Activated CD8-positive, alpha-beta memory T cell treated with anti-CD3 and anti-CD28 coated beads, Interleukin-2, amount 50 U/mL, for 24 hours (primary cell): ENCODE measurements around the gene GABRG3.

ENCODE experiments used
- DNase-seq: peaks from one replicate; pipeline ENCODE4 v3.0.0-alpha.2; 2020; ENCODE audit errors: extremely low read depth

Gene GABRG3

DNA sequence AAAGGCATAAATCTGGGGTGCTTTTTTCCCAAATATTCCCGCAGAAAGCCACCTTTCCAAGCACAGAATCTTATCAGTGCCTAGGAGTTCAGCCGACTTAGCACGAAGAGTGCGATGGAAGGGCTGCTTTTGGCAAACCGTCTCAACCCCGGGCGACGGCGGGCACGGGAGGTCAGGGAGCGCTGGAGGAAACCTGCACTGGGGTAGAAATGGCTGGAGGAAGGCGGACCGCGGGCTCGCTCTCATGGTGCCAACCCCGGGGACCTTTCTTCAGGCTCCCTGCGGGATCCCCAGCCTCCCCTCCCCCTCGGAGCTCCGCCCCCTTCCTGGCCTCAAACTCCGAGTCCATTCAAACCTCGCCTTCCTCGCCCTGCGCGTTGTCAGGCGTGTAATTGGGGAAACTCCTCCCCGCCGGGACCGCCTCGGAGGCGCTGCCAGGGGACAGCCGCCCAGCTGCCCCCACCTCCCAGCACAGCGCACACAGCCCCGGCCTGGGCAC, at the start of gene GABRG3:
GABRG3 (plus strand) TSS at position 470 of the 499 bp plus-strand sequence.
- DNase-seq, result no peak

DNA sequence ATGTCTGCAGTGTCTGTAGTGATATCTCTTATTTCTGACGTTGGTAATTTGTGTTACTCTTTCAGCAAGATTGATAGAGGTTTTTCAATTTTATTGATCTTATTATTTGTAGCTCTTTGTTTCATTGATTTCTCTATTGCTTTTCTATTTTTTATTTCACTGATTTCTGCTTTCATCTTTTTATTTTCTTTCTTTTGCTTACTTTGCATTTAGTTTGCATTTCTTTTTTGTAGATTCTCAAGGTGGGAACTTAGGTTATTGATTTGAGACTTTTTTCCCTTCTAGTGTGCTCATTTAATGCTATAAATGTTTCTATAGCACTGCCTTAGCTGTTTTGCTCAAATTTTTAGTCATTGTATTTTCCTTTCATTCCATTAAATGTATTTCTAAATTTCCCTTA, 49.5 kb upstream of the GABRG3 start:
- DNase-seq, result no peak

DNA sequence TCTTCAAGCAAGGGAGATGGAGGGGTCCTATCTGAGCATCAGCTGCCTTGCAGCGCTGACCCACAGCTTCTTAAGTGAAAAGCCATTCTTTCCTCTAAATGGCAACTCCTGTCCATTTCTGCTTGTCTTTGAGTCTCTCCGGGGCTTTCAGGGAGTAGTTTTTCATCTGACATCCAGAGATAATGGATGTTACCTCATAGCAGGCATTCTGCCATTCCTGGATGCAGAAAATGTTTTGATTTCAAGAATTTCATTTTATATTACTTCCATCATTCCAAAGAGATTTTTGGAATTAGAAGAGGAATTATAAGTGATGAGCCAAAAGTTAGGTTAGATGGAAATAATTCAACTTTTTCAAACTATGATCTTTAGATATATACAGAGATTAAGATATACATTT, 44.9 kb upstream of the GABRG3 start:
- no peak for DNase-seq

DNA sequence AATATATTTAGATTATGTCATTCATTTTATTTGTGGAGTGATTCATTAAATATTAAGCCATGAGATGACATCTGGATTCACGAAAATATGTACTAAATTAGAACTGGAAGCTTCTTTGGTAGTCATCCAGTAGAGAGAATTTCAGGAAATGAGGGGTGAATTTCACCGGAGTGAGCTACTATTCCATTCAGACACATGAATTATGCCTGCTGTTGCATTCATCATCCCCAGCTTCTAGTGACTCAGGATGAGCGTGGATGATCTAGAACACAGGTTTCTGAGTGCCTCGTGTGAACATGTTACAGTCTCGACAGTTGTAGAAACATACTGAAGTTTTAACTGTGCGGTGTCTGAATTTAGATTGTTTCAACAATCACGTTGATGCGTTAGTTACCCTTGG, 42.9 kb upstream of the GABRG3 start:
- DNase-seq, result no peak

DNA sequence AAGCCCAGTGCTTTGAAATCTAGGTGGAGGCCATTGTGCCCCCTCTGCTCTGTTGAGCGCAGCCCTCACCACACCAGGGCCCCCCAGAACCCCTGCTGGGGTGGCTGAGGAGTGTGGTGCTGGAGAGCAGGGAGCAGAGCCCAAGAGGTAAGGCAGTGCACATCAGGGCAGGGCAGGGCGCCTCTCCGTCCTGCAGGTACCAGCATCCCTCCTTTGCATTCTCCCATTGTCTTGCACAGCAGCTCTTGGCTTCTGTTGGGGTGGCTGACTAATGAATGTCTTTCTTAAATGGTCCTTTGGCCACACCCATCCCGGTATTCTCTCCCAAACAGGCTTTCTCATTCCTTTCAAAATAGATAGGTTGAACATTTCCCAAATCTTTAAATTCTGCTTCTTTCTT, 41.4 kb upstream of the GABRG3 start:
- DNase-seq, result no peak

DNA sequence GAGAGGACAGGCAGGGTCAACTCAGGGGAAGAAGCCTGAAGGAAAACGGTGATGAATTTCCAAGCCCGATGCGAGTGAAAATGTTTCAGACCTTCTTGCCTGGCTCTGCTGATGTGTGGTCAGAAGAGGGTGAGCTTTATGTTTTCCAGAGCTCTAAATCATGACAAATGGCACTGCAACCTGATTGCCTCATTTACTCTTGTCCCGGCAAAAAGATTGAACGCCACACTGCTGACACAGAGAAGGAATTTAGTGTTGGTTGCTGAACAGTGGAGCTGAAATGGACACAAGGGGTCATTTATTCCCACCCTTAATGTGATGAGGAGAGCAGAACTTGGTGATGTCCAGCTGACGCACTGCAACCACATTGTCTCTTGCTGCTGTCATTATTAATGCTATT, 36.1 kb upstream of the GABRG3 start:
- DNase-seq, result no peak

DNA sequence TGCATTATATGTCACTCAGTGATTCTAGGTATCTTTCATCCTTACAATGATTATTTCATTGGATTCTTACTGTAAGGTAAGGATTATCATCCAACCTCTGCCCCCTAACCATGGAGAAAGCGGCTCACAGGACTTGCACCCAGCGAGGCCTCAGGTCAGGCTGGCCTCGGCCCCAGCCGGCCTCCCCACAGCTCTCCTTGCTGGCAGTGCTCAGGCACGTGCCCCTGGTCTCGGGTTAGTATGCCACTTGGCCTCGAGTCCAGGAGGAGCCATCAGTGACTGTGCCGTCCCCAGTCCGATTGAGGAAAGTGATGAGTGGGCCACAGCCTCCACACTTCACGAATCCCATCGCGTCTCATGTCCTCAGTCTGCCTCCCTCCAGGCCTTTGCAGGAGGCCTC, 35.7 kb upstream of the GABRG3 start:
- no peak for DNase-seq

DNA sequence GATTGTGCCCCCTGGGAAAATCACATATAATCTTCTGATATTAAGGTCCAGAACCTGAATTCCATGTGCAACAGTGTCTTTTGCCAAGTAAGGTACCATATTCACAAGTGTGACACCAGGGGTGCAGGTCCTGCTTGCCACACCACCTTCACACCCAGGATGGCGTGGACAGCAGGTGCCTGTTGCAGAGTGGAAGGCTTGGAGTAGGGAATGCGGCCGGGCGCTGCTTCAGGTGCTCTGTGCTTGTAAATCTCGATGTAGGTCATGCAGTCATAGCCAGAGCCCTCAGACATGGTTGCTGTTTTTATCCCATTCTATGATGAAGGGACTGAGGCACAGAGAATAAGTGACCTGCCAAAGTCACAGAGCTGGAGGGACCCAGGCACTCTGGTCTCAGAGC, 34.5 kb upstream of the GABRG3 start:
- no peak for DNase-seq

DNA sequence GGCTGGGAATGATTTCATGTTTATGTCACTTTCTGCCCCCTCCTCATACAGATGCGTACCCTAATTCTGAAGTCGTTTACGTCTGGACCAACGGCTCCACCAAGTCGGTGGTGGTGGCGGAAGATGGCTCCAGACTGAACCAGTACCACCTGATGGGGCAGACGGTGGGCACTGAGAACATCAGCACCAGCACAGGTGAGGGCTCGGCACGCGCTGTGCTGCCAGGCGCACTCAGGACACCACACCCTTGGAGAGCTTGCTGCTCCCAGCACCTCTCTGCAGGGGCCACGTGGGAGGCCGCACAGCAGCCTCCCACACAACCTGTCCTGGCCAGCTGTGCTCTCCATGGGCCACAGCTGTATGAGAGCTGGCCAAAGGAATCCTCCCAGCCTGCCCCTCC, 33.8 kb upstream of the GABRG3 start:
- DNase-seq, result no peak

DNA sequence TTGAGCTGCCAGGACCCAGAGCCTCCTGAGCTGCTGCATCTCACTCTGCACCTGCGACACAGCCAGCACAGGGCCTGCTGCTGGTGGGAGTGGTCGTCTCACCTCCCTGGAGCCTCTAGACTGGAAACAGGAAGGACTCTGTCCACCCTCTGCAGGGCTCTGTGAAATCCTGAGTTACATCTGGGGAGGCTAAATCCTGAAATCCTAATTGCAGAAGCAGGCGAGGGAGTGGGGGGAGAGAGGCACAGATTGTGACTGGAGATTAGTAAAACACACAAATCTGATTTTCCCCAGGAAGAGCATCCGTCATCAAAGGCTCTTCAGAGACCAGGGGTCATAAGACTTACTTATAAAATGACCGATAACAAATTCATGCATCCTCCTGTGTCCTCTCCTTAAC, 31.6 kb upstream of the GABRG3 start:
- DNase-seq, result no peak

DNA sequence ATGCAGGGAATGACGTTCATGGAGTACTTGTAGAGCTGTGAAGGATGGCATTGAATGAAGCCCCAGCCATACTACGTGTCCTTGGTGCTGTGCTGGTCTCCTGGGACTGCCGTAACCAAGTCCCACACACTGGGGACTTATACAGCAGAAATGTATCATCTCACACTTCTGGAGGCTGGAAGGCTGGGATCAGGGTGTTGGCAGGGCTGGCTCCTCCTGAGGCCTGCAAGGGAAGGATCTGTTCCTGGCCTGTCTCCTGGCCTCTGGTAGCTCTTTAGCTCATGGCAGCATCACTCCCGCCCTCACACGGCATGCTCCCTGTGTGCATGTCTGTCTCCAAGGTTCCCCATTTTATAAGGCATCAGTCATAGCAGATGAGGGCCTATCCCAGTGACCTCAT, 29.5 kb upstream of the GABRG3 start:
- no peak for DNase-seq

DNA sequence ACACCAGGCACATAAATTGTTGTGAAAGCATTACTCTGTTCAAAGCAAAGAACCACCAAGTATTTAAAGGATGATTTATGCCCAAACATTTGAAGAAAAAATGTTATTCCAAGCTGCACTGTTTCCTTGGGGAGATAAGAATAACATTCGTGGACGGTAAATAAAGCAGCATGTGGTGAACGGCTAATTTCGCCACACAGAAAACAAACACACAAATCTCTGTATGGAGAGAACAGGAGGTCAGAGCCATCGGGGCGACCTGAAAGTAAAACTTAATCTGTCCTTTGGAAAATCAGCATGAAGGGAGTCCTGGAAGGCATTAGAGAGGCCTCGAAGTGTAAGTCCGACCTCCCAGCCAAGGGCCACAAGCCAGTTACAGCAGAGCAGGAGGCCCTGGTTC, 27.1 kb upstream of the GABRG3 start:
- no peak for DNase-seq

DNA sequence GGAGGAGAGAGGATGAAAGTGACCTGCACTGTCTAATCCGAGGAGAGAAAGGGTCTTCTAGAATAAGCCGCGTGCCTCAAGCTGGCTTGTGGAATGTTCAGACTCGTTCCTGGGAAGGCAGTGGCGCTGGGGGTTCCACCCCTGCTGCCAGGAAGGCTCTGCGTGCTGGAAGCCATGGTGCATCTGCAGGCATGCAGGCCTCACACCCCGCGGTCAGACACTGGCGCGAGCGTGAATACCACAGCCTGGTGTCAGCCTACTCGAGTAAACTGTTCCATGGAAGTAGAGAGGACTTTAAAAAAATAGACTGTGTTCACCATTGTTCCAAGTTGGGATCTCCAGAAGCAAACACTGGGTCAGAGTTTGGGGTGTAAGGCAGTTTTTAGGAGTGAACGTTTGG, 25.9 kb upstream of the GABRG3 start:
- DNase-seq, result no peak

DNA sequence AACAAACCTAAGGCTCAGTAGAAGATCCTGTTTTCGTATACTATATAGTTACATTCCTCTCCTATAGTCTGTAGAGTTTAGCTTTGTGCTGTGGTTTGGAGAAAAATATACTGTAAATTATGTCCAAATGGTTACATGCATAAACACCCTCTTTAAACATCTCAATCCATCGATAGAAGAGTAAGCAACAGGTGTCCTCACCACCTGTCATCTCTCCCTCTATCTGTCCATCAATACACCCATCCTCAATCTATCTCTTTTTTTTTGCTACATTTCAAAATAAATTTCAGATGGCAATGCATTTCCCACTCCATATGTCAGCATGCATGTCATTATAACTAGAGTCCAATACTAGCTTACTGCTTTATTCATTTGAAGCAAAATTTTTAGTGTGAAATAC, 21.0 kb upstream of the GABRG3 start:
- DNase-seq, result no peak

DNA sequence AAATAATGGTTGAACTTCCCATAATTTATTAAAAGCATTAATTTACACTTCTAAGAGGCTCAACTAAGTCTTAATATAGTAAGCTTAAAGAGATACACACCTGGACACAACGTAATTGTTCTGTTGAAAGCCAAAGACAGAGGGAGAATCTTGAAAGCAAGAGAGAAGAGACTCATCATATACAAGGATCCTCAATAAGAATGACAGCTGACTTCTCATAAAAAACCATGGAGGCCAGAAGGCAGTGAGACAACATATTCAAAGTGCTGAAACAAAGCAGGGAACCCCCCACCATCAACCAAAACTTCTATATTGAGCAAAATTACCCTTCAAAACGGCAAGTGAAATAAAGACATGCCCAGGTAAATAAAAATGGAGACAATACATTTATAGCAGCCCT, 16.6 kb upstream of the GABRG3 start:
- no peak for DNase-seq

DNA sequence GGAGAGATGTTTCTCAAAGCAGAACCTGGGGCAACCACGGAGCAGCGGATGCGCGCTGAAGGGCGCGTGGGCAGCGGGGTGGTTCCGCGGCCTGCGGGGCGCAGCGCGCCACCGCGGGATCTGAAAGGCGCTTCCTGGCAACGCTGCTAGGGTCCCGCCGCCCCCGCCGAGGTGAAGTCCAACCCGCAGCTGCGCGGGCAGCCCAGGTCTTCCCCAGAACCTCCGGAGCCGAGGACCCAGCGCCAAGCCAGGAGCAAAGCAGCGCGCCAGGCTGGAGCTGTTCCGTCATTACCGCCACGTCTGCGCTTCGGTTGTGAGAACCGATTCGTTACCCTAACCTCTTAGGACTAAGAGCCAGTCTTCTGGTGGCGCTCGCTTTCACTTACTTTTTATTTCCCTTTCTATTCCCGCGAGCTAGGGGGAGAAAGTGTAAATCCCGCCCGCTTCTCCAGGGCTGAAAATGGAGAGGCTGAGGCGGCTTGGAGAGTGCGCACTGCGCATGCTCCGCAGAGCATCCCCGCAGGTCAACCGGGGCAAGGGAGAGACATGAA, 3.2 kb upstream of the GABRG3 start:
- no peak for DNase-seq

DNA sequence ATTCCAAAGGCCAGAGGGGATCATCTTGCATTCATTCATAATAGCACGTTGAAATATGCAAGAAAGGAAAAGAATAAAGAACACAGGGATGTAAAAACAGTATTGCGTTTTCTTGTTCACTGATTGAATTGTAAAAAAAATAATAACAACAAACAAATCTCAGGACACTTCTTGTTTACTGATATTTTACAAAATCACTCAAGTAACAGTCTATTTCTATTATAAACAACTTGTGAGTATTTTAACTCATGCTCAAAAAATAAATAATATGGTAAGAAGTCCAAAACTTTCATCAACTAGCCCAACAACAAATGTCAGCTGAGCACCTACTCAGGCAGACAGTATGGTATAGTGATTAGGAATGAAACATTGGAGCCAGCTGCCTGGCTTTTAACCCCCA, 2.2 kb upstream of the GABRG3 start:
- DNase-seq, result no peak

DNA sequence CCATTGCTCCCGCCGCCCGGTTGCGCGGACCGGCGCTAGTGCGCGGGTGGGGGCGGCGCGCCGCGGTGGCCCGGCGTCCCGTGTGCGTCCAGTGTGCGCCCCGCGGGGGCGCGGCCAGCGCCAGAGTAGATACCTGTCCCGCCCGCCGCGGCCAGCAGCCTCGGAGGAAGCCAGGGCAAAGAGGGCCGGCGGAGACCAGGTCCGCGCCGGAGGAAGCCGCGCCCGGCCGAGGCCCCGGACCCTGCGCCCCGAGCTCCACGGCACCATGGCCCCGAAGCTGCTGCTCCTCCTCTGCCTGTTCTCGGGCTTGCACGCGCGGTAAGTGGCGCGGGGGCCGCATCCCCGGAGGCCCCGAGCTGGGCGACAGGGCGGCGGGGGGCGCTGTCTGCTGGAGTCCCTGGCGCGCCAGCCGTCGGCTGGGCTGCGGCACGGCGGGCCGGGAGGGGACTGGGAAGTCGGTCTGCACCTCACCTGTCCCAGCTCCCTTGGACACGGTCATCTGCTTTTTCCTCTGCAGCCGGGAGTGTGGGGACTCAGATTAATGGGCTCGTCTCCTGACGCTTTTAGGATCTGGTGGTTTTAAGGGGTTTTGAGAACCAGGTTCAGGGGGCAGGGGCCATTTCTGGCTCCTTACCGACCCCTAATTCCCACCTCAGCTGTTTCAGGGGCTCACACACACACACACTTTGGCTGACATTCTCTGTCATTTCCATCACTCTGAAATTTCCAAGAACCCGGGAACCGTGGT, 464 bp downstream of the GABRG3 start:
- DNase-seq, result no peak

DNA sequence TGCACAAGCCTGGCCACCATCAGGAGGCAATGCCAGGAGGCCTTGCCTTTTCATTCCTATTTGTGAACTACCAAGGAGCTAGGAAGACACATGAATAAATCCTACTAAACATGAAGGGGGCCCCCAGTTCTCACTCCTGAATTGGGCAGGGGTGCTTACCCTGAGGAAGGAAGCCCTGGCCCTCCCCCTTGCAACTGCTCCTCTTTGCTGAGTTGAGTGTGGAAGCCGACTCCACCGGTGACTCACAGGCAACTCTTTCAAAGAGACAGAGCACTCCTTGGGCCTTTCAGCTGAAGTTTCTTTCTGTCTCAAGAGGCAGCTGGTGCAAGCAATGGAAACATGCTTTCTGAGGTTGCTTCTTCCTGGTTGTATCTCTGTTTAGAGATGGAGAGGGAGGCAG, 1.7 kb downstream of the GABRG3 start:
- DNase-seq, result no peak

DNA sequence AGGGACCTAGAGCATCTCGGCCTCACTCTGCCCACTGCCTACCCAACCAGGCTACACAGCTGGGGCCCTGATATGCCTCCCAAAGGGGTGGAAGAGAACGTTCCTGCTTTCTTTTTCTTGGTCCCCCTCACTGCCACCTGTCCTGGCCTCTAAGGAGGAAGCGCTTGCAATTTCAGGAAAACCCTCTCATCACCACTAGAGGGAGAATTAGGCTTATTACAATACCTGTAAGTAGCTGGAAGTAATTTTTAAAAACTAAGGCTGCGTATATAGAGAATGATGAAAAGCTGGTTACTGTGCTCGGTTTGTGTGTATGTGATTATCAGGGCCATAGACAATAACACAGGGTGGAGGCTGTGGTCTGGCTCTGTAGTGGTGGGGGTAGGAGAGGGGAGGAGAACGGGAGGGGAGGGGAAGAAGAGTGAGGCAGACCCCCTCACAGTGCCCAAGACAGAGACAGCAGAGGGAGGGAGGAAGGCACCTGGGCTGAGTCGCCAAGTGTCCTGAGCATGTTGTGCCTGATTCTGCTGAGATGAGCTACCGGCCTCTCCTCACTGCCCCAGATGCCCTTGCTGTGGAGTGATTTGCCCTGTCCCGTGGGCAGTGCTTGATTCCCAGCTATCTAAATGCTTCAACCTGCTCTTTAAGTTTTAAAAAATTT, 3.3 kb downstream of the GABRG3 start:
- no peak for DNase-seq

DNA sequence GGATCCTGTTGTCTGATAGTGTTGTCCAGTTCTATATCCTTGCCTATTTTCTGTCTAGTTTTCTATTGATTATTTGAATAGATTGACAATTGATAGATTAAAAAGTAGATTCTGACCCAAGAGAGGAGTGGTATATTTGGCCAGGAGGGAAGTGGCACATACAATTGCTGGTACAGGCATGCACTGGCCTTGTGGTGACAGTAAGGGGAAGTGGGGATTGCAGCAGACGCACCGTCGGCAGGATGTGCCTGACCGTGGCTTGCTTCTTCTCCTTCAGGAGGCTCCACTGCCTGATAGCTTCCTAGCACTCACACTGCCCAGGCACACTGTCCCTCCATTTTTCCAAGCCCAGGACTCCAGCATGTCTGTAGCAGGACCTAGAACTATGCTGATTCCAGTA, 10.5 kb downstream of the GABRG3 start:
- no peak for DNase-seq

DNA sequence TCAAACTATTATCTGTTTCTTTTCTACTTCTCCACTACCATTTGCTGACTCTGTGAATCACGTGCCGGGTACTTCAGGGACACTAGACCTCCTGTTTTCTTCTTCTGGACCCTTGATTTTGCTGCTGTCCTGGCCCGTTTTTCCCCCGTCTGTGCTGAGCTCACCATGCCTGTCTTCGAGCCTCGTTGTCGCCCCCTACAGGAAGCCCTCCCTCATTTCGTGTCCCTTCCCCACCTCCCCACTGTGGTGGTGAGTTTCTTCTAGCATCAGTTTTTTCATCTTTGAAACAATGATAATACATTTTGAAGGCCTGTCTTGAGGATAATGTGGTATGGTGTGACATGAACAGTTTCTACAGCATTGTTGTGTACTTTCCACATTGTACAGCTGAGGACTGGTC, 12.8 kb downstream of the GABRG3 start:
- DNase-seq, result no peak

DNA sequence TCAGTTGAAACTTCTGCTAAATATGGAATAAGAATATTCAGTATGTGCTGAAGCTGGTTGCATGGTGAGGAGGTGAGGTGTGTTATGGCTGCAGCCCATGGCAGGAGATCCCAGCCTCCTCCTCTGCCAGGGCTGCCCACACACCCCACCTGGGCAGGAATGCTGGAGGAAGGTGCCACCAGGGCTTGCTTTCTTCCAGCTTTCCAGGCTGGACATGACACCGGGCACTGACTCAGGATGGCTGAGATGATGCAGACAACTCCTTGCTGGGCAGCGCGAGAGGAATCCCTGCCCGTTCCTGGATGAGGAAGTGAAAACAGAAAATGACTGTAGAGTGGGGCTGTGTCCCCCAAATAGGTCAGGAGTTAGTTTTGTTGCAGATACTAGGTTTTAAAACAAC, 14.1 kb downstream of the GABRG3 start:
- DNase-seq, result no peak
